Loucy (cell line): ENCODE results near the gene OR1J4.

Source experiments
- EZH2phosphoT487 ChIP-seq: fragments of 200-600 bp; IDR thresholded peaks from 2 replicates; pipeline ENCODE4 v1.6.1; 2018; ENCODE audit warnings: antibody characterized with exemption, mild to moderate bottlenecking, moderate library complexity, borderline replicate concordance
- TF ChIP-seq, protein P1 (sequence below): fragments of 200-600 bp; sonication (generic); conservative IDR thresholded peaks from 2 replicates; pipeline ENCODE4 v1.5.1; 2014; ENCODE audit warnings: mild to moderate bottlenecking, antibody characterized with exemption, low read length

DNA sequence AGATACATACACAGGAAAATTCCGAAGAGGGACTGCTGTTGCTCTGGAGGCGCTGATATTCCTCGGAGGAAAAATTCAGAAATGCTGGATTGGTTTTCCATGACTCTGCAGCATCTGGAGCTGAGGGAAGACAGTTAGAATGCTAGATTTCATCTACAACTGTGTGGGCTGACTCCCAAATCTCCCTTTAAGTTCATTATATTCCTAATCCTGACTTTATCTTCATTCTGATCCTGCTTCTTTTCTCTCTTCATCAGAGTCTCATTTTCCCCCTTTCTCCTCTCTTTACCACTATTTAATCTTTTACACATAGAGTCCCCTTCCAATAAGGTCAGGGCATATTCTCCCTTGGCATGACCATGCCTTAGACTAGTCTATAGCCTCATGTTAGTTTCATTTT, 8.3 kb downstream of the OR1J4 start, which contains the start of gene OR1N1:
- TF ChIP-seq, protein P1, sequence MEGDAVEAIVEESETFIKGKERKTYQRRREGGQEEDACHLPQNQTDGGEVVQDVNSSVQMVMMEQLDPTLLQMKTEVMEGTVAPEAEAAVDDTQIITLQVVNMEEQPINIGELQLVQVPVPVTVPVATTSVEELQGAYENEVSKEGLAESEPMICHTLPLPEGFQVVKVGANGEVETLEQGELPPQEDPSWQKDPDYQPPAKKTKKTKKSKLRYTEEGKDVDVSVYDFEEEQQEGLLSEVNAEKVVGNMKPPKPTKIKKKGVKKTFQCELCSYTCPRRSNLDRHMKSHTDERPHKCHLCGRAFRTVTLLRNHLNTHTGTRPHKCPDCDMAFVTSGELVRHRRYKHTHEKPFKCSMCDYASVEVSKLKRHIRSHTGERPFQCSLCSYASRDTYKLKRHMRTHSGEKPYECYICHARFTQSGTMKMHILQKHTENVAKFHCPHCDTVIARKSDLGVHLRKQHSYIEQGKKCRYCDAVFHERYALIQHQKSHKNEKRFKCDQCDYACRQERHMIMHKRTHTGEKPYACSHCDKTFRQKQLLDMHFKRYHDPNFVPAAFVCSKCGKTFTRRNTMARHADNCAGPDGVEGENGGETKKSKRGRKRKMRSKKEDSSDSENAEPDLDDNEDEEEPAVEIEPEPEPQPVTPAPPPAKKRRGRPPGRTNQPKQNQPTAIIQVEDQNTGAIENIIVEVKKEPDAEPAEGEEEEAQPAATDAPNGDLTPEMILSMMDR = no peak
- no peak for TF ChIP-seq EZH2phosphoT487
